Testis (tissue), 3 donors: ENCODE measurements around the gene CFAP20DC. TPM values are rescaled to one million over a fixed set of nuclear protein-coding genes. Genes with fewer than 3 reads are reported as not detected.

ENCODE experiments used
- DNase-seq: peaks from one replicate; pipeline ENCODE4 v3.0.0-alpha.2; 2019
- H3K27ac ChIP-seq, 2 donors: fragments of 200-600 bp; sonication (generic); one replicate each; pipeline ENCODE4 v1.5.1; 2019
- H3K27me3 ChIP-seq: fragments of 200-600 bp; sonication (generic); one replicate; pipeline ENCODE4 v1.5.1; 2019
- H3K36me3 ChIP-seq: fragments of 200-600 bp; sonication (generic); one replicate; pipeline ENCODE4 v1.5.1; 2017; ENCODE audit warnings: low read depth; ENCODE audit errors: missing control alignments
- H3K4me1 ChIP-seq: fragments of 200-600 bp; sonication (generic); one replicate; pipeline ENCODE4 v1.5.1; 2019
- H3K4me3 ChIP-seq, 2 donors: fragments of 200-600 bp; sonication (generic); one replicate each; pipeline ENCODE4 v1.5.1; 2017 to 2019
- H3K9me3 ChIP-seq: fragments of 200-600 bp; sonication (generic); one replicate; pipeline ENCODE4 v1.5.1; 2017
- POLR2A ChIP-seq: fragments of 450-650 bp; IDR thresholded peaks from one replicate; pipeline ENCODE4 v1.6.1; 2017; ENCODE audit warnings: antibody characterized with exemption, mild to moderate bottlenecking, moderate library complexity
- WGBS, 2 donors: methylation state at CpG; one replicate each; pipeline ENCODE4 v1.1.5; 2018; 5-methylcytosine and 5-hydroxymethylcytosine counted together
- intact Hi-C: fragments of 100-400 bp; cut with DNase I; formaldehyde crosslinking; loops from one replicate; pipeline ENCODE4 v1.15.1; 2023; ENCODE audit warnings: low total_unique reads
- polyA plus RNA-seq: library from polyadenylated mRNA; stranded (reverse); fragments of 350-450 nt; fragmentation: Illumina TruSeq; extraction: RNeasy Lipid Tissue Mini Kit (QIAGEN cat#74804); gene quantifications from one replicate; pipeline ENCODE4 v1.2.3, GENCODE V29; 2014; ENCODE audit warnings: low read depth, low replicate concordance; ENCODE audit not compliant: insufficient read depth
- total RNA-seq, 2 donors: library from RNA; depleted of rRNA; stranded (reverse); fragments of >200 nt; gene quantifications; one replicate each; pipeline ENCODE4 v1.2.3, GENCODE V29; 2016
- TF ChIP-seq, protein P1 (sequence below), 3 experiments: fragments of 450-650 bp in 2 of 3; fragments of 200-600 bp in 1 of 3; sonication (generic) in 1 of 3; IDR thresholded peaks; one replicate each; pipeline ENCODE4 v1.5.1; 2016 to 2019; ENCODE audit warnings: antibody characterized with exemption in 3 of 3, mild to moderate bottlenecking in 2 of 3, moderate library complexity in 1 of 3

The CFAP20DC gene
- total and polyA plus RNA-seq, 3 donors from 2014 or later = 24.5 to 62.8 (median 42.0) TPM

DNA sequence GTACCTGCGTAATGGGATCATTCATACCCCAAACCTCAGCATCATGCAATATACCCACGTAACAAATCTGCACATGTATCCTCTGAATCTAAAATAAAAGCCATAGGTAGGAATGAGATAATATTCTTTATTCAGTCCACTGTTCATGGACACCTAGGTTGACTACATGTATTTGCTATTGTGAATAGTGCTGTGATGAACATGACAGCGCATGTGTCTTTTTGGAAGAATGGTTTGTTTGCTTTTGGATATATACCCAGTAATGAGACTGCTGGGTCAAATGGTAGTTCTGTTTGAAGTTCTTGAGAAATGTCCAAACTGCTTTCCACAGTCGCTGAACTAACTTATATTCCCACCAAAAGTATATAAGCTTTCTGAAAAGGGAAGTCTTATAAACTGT lies 265.4 kb downstream of the CFAP20DC start:
- no peak overlapping the region for H3K4me3 ChIP-seq
- WGBS, 2 donors = 88 to 94% methylated on average over 4 of the region's 4 CpGs
- TF ChIP-seq POLR2A = no peak
- TF ChIP-seq, protein P1, sequence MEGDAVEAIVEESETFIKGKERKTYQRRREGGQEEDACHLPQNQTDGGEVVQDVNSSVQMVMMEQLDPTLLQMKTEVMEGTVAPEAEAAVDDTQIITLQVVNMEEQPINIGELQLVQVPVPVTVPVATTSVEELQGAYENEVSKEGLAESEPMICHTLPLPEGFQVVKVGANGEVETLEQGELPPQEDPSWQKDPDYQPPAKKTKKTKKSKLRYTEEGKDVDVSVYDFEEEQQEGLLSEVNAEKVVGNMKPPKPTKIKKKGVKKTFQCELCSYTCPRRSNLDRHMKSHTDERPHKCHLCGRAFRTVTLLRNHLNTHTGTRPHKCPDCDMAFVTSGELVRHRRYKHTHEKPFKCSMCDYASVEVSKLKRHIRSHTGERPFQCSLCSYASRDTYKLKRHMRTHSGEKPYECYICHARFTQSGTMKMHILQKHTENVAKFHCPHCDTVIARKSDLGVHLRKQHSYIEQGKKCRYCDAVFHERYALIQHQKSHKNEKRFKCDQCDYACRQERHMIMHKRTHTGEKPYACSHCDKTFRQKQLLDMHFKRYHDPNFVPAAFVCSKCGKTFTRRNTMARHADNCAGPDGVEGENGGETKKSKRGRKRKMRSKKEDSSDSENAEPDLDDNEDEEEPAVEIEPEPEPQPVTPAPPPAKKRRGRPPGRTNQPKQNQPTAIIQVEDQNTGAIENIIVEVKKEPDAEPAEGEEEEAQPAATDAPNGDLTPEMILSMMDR (IDR thresholded peaks at IDR 0.05) = no peak
- H3K4me1 ChIP-seq = no peaks in the 10 kb centered on the region
- no peak overlapping the region for H3K27ac ChIP-seq
- DNase-seq = no peak
- intact Hi-C loops = no loop called here
- no peaks in the 10 kb centered on the region for H3K36me3 ChIP-seq
- H3K27me3 ChIP-seq = no peaks in the 10 kb centered on the region
- no peaks in the 10 kb centered on the region for H3K9me3 ChIP-seq

DNA sequence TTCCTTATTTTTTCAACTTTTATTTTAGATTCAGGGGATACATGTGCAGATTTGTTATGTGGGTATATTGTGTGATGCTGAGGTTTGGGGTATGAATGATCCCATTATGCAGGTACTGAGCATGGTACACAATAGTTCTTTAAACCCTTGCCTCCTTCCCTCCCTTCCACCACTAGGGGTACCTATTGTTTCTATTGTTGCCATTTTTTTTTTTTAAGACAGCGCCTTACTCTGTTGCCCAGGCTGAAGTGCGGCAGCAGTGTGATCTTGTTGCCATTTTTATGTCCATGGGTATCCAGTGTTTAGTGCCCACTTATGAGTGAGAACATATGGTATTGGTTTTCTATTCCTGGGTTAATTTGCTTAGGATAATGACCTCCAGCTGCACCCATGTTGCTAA lies 266.0 kb downstream of the CFAP20DC start:
- intact Hi-C loops = no loop called here
- H3K27me3 ChIP-seq = no peaks in the 10 kb centered on the region
- no peak overlapping the region for H3K4me3 ChIP-seq
- H3K4me1 ChIP-seq = no peaks in the 10 kb centered on the region
- H3K9me3 ChIP-seq = no peaks in the 10 kb centered on the region
- TF ChIP-seq, protein P1 (IDR thresholded peaks at IDR 0.05) = no peak
- no peak for TF ChIP-seq POLR2A
- DNase-seq = no peak
- no peaks in the 10 kb centered on the region for H3K36me3 ChIP-seq
- WGBS, 2 donors = 91 to 95% methylated on average over 2 of the region's 2 CpGs
- no peak overlapping the region for H3K27ac ChIP-seq

DNA sequence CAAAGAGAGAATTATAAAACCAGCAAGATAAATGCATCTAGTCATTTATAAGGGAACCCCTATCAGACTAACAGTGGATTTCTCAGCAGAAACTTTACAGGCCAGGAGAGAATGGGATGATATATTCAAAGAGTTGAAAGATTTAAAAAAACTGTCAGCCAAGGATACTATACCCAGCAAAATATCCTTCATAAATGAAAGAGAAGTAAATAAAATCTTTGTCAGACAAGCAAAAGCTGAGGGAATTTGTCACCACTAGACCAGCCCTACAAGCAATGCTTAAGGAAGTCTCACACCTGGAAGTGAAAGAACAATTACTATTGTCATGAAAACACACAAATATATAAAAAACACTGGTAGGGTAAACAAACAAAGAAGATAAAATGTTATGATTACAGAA lies 269.9 kb downstream of the CFAP20DC start:
- intact Hi-C loops = no loop called here
- Histone ChIP-seq H3K27ac (no peak overlapping the region), H3K4me3 (no peak overlapping the region), H3K36me3 (no peaks in the 10 kb centered on the region), H3K4me1 (no peaks in the 10 kb centered on the region), H3K27me3 (no peaks in the 10 kb centered on the region), H3K9me3 (no peaks in the 10 kb centered on the region)
- TF ChIP-seq POLR2A = no peak
- TF ChIP-seq, protein P1 (IDR thresholded peaks at IDR 0.05) = no peak
- DNase-seq = no peak

DNA sequence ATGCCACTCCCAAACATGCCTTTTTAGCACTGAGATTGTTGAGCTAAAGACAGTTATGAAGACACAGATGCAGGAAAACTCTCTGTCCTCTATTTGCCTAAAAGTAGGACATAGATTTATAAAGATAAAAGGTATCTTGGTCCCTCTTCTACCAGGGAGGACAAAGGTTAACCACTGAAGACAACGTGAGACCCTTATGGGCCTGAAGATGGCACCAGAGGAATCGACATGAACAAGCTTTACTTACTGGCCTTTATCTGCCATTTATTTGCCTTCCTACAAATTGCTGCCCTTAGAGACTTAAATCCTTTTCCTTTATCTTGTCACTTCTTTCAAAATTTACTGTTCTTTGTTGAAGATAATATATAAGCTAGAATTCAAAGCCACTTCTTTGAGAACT lies 273.6 kb downstream of the CFAP20DC start:
- intact Hi-C loops = no loop called here
- Histone ChIP-seq H3K27ac (no peak overlapping the region), H3K9me3 (no peaks in the 10 kb centered on the region), H3K27me3 (no peaks in the 10 kb centered on the region), H3K4me1 (no peaks in the 10 kb centered on the region), H3K36me3 (no peaks in the 10 kb centered on the region), H3K4me3 (no peak overlapping the region)
- no peak for DNase-seq
- TF ChIP-seq, protein P1 (IDR thresholded peaks at IDR 0.05) = no peak
- no peak for TF ChIP-seq POLR2A
- WGBS, 2 donors = 50 to 69% methylated on average over 2 of the region's 2 CpGs

DNA sequence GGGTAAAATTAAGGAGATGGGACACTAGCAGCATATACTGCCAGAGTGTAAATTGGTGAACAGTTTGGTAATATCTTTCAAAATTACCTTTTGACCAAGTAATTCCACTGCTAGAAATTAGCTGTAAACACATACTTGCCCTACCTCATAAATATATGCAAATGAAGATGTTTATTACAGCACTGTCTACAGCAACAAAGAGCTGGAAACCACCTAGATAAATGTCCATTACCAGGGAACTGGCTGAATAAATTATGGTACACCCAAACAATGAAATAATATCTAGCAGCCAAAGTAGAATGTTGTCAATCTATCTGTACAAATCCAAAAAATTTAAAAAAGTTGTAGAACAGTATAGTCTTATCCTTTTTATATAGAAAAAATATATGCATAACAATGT lies 277.4 kb downstream of the CFAP20DC start:
- Histone ChIP-seq H3K36me3 (no peaks in the 10 kb centered on the region), H3K4me1 (no peaks in the 10 kb centered on the region), H3K4me3 (no peak overlapping the region), H3K27ac (no peak overlapping the region), H3K9me3 (no peaks in the 10 kb centered on the region), H3K27me3 (no peaks in the 10 kb centered on the region)
- no peak for DNase-seq
- intact Hi-C loops = no loop called here
- TF ChIP-seq, protein P1 (IDR thresholded peaks at IDR 0.05) = no peak
- no peak for TF ChIP-seq POLR2A
